Esophagus muscularis mucosa (tissue), 4 donors: ENCODE data around the gene GNB1. TPM values are rescaled to one million over a fixed set of nuclear protein-coding genes. Genes with fewer than 3 reads are reported as not detected.

Source experiments
- DNase-seq: peaks from one replicate; pipeline ENCODE4 v3.0.0-alpha.2; 2017; ENCODE audit errors: extremely low spot score
- H3K27ac ChIP-seq, 4 donors: fragments of 200-600 bp; sonication (generic); replicated peaks in 1 of 4; 1 replicate in 3 of 4; 2 replicates in 1 of 4; pipeline ENCODE4 v1.5.1; 2016 to 2019; ENCODE audit warnings: mild to moderate bottlenecking in 1 of 4
- H3K27me3 ChIP-seq, 4 donors: fragments of 200-600 bp; sonication (generic); one replicate each; pipeline versions ENCODE4 v1.5.1 to v1.6.0; 2016 to 2019
- H3K36me3 ChIP-seq, 4 donors: fragments of 200-600 bp; sonication (generic); one replicate each; pipeline ENCODE4 v1.5.1; 2016 to 2019
- H3K4me1 ChIP-seq, 4 donors: fragments of 200-600 bp; sonication (generic); one replicate each; pipeline ENCODE4 v1.5.1; 2016 to 2019
- H3K4me3 ChIP-seq, 4 donors: fragments of 200-600 bp; sonication (generic); 1 replicate in 2 of 4; 2 replicates in 2 of 4; pipeline ENCODE4 v1.5.1; 2016 to 2019; ENCODE audit warnings: mild to moderate bottlenecking in 4 of 4, moderate library complexity in 1 of 4
- H3K9me3 ChIP-seq, 4 donors: fragments of 200-600 bp; sonication (generic); 1 replicate in 3 of 4; 2 replicates in 1 of 4; pipeline ENCODE4 v1.5.1; 2016 to 2019
- EP300 ChIP-seq: sonication (generic); formaldehyde crosslinking; IDR thresholded peaks from one replicate; pipeline ENCODE4 v1.6.1; 2017; ENCODE audit warnings: antibody characterized with exemption
- POLR2A ChIP-seq: fragments of 450-650 bp; IDR thresholded peaks from one replicate; pipeline ENCODE4 v1.6.1; 2017; ENCODE audit warnings: antibody characterized with exemption, moderate library complexity, mild to moderate bottlenecking, low read depth
- POLR2AphosphoS5 ChIP-seq, 2 donors: sonication (generic); formaldehyde crosslinking; IDR thresholded peaks; one replicate each; pipeline ENCODE4 v1.6.1; 2017; ENCODE audit warnings: antibody characterized with exemption in 2 of 2
- WGBS: methylation state at CpG from one replicate; pipeline ENCODE4 v1.1.5; 2018; 5-methylcytosine and 5-hydroxymethylcytosine counted together
- intact Hi-C: fragments of 100-400 bp; cut with DNase I; formaldehyde crosslinking; loops from one replicate; pipeline ENCODE4 v1.15.1; 2023
- total RNA-seq, 4 donors: library from RNA; depleted of rRNA; stranded (reverse); fragments of >200 nt; gene quantifications; one replicate each; pipeline versions ENCODE4 v1.1.0 to v1.2.1, GENCODE V29; 2016
- TF ChIP-seq, protein P1 (sequence below), 3 experiments: fragments of 200-600 bp in 2 of 3; fragments of 450-650 bp in 1 of 3; sonication (generic) in 2 of 3; IDR thresholded peaks; one replicate each; pipeline ENCODE4 v1.5.1; 2017 to 2019; ENCODE audit warnings: antibody characterized with exemption in 3 of 3, mild to moderate bottlenecking in 2 of 3, moderate library complexity in 1 of 3

The GNB1 gene
- total RNA-seq, 4 donors from 2014 or later, result 124 to 166 (median 161) TPM

DNA sequence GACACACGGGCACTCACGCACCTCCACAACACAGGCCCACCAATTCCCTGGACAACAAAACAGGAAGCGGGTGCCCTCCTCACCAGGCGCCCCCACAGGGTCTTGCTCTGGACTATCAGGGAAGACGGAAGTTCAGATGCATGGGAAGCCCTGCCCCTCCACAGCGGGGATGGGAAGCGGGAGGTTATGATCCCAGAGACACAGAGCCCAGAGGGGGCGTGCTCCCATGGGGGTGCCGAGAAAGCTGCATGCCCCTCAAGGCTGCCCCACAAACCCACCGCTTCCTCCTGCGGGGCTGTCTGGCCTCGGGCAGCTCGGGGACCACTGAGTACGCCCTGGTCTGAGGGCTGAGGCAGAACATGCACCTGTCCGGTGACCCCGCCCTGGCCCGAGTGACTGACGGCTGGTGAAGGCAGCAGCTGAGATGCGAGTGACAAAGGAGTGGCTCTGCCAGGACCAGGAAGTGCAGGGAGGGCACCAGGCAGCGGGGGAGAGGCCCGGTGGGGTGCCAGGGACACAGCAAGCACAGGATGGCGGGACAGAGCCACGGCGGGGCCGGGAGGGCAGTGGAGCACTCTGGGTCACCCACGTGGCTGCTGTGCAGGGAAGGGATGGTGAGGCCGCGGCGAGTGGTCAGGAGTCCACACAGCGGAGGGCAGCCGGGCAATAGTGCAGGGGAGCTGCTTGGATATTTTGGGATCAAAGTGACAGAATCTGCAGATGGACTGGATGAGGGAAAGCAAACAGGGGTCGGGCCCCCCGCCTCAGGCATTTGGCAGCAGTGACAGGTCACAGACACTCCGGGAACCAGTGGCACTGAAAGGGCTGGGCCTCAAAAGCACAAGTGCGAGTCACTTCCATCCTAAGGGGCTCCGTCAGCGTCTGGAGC, 131.2 kb downstream of the GNB1 start:
- 87% methylated on average over 23 of the region's 37 CpGs for WGBS
- Histone ChIP-seq H3K27ac (no peak overlapping the region), H3K36me3 (peaks cover 63 to 100% (median 96%) of the 10 kb centered on the region in 4 donors), H3K4me3 (no peak overlapping the region), H3K9me3 (no peaks in the 10 kb centered on the region), H3K27me3 (no peaks in the 10 kb centered on the region), H3K4me1 (peaks cover 4 to 21% (median 18%) of the 10 kb centered on the region in 4 donors)
- no peak for DNase-seq
- intact Hi-C loops, result no loop called here
- no peak for TF ChIP-seq EP300

GRCh38 chr1:1758692-1759455, 132.0 kb downstream of the GNB1 start:
- Histone ChIP-seq H3K27me3 (no peaks in the 10 kb centered on the region), H3K36me3 (peaks cover 64 to 100% (median 96%) of the 10 kb centered on the region in 4 donors), H3K9me3 (no peaks in the 10 kb centered on the region), H3K27ac (peak overlapping the region in 1 of 4 donors; percentile 23), H3K4me1 (peaks cover 4 to 21% (median 18%) of the 10 kb centered on the region in 4 donors), H3K4me3 (no peak overlapping the region)
- no peak for DNase-seq
- 87% methylated on average over 14 of the region's 34 CpGs for WGBS
- peak in 1 of 2 donors; percentile 33 for TF ChIP-seq POLR2AphosphoS5 (IDR thresholded peaks at IDR 0.05)
- no peak for TF ChIP-seq POLR2A
- intact Hi-C loops, result no loop called here

DNA sequence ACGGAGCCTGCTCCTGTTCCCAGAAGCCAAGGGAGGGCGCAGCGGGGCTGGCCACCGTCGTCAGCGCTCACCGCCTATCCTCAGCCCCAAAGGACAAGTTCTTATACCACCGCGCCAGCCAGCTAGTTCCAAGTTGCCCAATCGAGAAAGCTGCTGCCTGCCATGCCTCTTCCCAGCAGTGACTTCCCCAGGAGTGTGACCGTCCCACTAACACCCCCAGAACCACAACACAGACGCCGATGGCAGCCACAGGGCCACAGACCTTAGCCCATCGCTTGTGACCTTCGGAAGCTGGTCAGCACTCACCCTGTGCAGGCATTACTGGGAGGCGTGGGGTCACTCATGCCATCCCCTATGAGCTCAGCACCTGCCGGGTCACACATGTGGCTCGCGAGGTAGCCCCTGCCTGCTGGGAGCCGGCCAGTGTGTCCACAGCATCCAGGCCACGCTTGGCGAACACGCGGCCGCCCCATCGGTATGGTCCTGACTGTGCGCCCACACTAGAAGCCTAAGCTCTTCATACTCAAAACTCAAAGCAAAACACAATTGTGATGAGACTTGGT, 132.7 kb downstream of the GNB1 start:
- WGBS, result 95% methylated on average over 24 of the region's 27 CpGs
- Histone ChIP-seq H3K4me1 (peaks cover 4 to 21% (median 18%) of the 10 kb centered on the region in 4 donors), H3K9me3 (no peaks in the 10 kb centered on the region), H3K4me3 (no peak overlapping the region), H3K27me3 (no peaks in the 10 kb centered on the region), H3K36me3 (peaks cover 71 to 100% (median 97%) of the 10 kb centered on the region in 4 donors), H3K27ac (peak overlapping the region in 1 of 4 donors; percentile 23)
- intact Hi-C loops, result no loop called here
- DNase-seq, result no peak
- TF ChIP-seq POLR2A (no peak), EP300 (no peak), POLR2AphosphoS5 (IDR thresholded peaks at IDR 0.05) (no peak)
- TF ChIP-seq, protein P1, sequence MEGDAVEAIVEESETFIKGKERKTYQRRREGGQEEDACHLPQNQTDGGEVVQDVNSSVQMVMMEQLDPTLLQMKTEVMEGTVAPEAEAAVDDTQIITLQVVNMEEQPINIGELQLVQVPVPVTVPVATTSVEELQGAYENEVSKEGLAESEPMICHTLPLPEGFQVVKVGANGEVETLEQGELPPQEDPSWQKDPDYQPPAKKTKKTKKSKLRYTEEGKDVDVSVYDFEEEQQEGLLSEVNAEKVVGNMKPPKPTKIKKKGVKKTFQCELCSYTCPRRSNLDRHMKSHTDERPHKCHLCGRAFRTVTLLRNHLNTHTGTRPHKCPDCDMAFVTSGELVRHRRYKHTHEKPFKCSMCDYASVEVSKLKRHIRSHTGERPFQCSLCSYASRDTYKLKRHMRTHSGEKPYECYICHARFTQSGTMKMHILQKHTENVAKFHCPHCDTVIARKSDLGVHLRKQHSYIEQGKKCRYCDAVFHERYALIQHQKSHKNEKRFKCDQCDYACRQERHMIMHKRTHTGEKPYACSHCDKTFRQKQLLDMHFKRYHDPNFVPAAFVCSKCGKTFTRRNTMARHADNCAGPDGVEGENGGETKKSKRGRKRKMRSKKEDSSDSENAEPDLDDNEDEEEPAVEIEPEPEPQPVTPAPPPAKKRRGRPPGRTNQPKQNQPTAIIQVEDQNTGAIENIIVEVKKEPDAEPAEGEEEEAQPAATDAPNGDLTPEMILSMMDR (IDR thresholded peaks at IDR 0.05), result no peak

DNA sequence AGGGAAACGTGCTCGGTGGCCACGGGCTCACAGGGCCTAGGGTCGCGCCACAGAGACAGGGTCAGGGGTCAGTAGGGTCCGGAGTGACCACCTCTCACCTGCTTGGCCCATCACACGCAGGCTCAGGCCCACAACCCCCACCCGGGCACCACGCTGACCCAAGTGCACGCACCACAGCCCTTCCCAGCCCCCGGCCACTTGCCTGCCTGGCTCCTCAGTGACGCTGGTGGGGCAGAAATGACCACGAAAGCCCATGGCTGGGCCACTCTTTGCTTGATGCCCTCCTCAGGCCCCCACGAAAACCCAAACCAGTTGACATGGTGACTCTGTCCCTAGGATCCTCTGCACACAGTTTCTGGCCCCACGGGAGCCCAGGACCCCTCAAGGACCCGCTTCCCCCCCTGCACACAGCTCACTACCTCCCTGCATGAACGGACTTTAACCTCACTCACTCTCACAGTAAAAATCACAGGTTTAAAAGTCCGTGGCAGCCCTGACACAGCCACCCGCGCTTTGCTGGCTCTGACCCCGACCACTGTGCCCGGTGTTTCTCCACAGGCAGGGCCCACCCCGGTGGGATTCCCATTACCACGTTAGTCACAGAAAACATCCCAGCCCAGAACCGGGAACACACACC, 133.3 kb downstream of the GNB1 start:
- Histone ChIP-seq H3K27me3 (no peaks in the 10 kb centered on the region), H3K4me3 (no peak overlapping the region), H3K9me3 (no peaks in the 10 kb centered on the region), H3K4me1 (peaks cover 4 to 21% (median 18%) of the 10 kb centered on the region in 4 donors), H3K36me3 (peaks cover 69 to 100% (median 97%) of the 10 kb centered on the region in 4 donors), H3K27ac (no peak overlapping the region)
- WGBS, result 87% methylated on average over 19 of the region's 25 CpGs
- DNase-seq, result no peak
- TF ChIP-seq POLR2A, result no peak
- no peak for TF ChIP-seq POLR2AphosphoS5 (IDR thresholded peaks at IDR 0.05)
- intact Hi-C loops, result no loop called here

DNA sequence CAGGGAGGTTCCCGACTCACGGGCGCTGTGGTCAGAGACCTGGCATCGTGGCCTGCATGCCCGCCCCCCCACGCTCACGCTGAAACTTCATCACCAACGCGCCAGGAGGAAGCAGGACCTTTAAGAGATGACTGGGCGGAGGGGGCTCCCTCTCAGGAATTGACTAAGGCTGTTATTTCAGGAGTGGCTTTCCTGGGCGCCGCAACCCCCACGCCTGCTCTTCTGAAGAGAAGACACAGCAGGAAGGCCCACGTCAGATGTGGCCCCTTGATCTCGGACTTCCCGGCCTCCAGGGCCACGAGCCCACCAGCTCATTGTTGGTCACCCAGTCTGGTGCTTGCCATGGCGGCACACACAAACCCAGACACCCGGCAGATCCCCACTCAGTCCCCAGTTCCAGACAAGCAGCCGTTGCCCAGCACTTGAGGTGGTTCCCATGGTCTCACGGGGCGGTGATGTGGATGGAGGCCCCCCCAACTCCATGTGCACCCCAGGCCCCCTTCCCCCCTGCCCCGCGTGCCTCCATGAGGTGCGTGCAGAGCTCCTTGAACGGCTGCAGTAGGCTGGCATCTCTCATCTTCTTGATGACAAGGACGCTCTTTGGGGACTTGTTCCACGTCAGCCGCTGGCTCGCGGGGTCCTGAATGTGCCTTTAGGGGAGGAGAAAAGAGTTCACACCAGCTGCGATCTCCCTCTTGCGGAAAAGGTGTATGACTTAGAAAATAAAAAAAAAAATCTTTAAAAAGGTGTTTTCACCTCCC, 134.0 kb downstream of the GNB1 start:
- Histone ChIP-seq H3K27ac (no peak overlapping the region), H3K9me3 (no peaks in the 10 kb centered on the region), H3K4me3 (no peak overlapping the region), H3K27me3 (no peaks in the 10 kb centered on the region), H3K4me1 (peaks cover 4 to 21% (median 18%) of the 10 kb centered on the region in 4 donors), H3K36me3 (peaks cover 65 to 99% (median 96%) of the 10 kb centered on the region in 4 donors)
- no peak for DNase-seq
- 88% methylated on average over 31 of the region's 33 CpGs for WGBS
- intact Hi-C loops, result no loop called here
- no peak for TF ChIP-seq POLR2AphosphoS5 (IDR thresholded peaks at IDR 0.05)
- no peak for TF ChIP-seq EP300
- TF ChIP-seq POLR2A, result no peak
- TF ChIP-seq, protein P1 (IDR thresholded peaks at IDR 0.05), result no peak
